H54 (cell line): Measurements from ENCODE around the gene SH3BP5.
A peak's percentile ranks its signal among the peaks of the same experiment; 100 is the strongest.

ENCODE experiments used
- DNase-seq: peaks from one replicate; pipeline ENCODE4 v3.0.0; 2011; ENCODE audit warnings: low spot score, mixed read lengths; ENCODE audit not compliant: insufficient read length
- FAIRE-seq: peaks from 3 replicates; lab custom pipeline; 2011; peaks lifted over from hg19 to GRCh38; lab: Jason Lieb, UNC
- POLR2A ChIP-seq: IDR thresholded peaks from 2 replicates; pipeline ENCODE4 v1.6.1; 2011; ENCODE audit warnings: low read depth, mild to moderate bottlenecking, low read length

SH3BP5 gene

GRCh38 chr3:15262021-15262420 lies 70.4 kb downstream of the SH3BP5 start:
- no peak for TF ChIP-seq POLR2A
- FAIRE-seq (no peak), DNase-seq (no peak)

DNA sequence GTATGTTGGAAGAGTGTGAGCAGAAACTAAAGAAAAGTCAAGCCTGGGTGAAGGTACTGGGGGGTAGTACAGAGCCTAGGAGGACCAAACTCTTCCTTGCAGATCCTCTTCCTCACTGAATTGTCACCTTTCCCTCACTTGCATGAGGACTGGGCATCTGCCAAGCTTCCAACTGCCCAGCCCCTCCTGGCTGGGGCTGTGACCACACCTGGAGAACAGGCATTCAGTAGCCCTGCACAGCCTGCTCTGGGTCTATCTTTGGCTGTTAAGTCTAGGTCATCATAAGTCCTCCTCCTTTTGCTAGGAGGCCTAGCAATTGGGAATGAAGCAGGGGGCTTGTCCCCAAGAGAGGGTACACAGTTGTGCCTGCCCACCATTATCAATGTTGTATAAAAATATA lies 71.1 kb downstream of the SH3BP5 start:
- no peak for TF ChIP-seq POLR2A
- no peak for DNase-seq
- no peak for FAIRE-seq

DNA sequence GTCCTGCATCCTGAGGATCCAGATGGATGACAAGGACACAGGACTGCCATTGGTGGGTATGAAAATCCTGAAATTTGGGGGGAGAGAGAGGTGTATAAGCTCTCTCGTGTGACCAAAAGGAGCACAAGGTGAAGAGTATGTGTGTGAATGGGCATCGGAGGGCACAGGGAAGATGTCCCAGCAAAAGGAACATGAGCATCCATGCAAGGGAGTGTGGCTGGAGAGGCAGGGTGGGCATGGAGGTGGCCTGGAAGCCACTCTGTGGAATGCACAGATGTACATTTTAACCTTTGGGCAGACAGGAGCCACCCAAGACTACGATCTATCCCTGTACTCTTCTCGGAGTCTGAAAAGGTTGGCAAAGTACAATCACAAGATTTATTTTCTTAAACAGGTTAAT lies 71.9 kb downstream of the SH3BP5 start:
- no peak for TF ChIP-seq POLR2A
- no peak for DNase-seq

DNA sequence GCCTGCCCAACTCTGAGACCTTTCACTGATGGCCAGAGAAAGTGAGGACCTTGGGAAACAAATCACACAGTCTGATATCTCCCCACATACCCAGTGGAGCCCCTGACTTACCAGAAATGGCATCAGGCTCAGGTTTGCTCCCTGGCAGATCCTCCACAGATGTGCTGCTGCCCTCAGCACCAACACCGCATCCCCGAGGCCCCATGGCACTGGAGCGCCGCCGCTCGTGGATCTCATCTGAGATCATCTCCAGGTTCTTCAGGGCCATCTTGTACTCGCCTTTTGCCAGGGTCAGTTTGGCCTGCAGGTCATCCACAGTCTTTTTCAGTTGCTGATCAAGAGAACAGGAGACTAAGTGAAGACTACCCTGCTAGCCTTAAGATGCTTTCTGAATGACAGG lies 73.7 kb downstream of the SH3BP5 start:
- no peak for FAIRE-seq
- DNase-seq = no peak
- no peak for TF ChIP-seq POLR2A

More for the DNA sequence above, 71.9 kb downstream of the SH3BP5 start:
- no peak for FAIRE-seq

- no peak for DNase-seq
- TF ChIP-seq POLR2A = no peak
- no peak for FAIRE-seq
Measured at GRCh38 chr3:15256861-15257341, 75.5 kb downstream of the SH3BP5 start.

DNA sequence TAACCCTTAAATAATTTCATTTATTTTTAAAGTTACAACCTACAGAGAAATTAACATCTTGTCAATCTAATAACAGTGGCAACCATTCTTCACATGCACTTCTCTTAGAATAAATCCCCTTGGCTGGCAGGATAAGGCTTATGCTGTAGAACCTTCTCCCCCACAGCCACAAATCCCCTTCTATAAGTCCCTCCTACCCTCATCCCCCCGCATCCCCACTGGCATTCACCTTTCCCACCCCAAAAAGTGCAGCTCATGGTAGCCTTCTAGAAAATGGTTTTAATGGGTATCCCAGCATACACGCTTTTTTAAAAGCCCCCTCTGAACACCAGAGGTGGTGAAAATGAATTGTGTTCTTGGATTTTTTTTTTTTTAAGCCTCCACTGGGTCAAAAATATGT lies 77.2 kb downstream of the SH3BP5 start:
- DNase-seq (no peak), FAIRE-seq (no peak)
- TF ChIP-seq POLR2A = no peak

DNA sequence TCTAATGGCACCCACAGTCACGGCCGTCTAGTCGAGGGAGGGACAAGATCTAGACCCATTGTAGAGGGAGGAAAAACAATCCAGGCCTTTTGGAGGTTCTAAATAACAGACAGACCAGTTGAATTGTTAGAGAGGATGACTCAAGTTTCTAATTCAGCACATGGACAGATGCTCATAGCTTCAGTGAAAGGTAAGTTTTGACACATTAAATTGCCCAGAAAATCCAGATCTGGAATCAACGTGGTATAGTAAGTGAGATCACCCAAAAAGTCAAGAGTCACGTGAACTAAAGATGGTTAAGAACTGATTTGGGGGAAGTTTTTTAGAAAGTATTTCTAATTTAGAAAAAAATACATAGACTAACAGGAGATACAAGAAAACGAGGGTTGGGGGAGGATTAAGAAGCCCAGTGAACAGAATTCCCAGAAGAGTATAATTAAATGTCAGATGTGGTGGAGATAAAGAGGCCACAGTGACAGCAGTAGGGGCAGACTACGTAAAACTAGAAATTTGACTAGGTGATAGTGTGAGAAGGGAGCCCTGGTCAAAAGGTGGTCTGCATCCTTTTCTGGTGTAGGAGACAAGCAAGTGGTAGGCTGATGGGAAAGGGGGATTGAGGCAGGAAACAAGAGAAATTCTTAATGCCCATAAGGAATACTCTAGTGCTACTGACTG lies 79.2 kb downstream of the SH3BP5 start:
- TF ChIP-seq POLR2A = no peak
- FAIRE-seq (no peak), DNase-seq (no peak)

GRCh38 chr3:15246186-15246585 lies 86.2 kb downstream of the SH3BP5 start:
- TF ChIP-seq POLR2A = no peak
- DNase-seq (no peak), FAIRE-seq (no peak)

DNA sequence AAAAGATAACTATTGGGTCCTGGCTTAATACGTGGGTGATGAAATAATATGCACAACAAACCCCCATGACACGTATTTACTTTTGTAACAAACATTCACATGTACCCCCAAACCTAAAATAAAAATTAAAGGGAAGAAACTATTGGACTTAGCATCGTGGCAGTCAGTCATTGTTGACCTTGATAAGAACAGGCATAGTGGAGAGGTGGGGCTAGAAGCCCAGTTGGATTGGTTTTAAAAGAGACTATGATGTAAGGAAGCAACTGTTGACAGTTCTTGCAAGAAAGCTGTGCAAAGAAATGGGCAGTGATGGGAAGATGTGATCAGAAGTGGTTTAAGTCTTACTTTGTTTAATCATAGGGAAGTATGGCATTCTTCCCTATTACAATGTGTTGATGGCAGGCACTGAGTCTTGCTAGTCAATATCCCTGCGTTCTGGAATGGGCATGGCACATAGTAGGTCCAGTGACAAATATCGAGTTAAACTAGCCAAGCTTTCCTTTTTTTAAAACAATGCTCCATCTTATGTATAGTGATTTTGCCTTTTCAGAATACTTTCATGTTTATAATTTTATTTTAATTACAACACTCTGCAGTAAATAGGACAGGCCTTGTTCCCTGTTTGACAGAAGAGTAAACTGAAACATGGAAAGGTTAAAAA lies 88.4 kb downstream of the SH3BP5 start:
- no peak for TF ChIP-seq POLR2A
- FAIRE-seq = no peak
- no peak for DNase-seq

DNA sequence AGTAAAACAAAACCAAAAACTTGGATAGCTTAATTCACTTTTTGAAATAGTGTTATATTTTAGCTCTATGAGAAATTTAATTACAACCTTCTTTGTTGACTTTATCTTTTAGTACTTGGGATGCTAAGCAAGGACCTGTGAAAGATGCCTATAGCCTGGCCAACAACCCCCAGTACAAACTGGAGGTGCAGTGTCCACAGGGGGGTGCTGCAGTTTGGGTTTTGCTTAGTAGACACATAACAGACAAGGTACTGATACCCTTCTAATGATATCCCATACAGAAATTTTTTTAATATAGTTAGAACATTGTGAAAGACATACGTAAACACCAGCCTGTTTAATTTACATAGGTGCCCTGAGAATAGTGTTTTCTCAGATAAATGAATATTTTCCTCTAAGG lies 91.0 kb downstream of the SH3BP5 start:
- no peak for FAIRE-seq
- peak; percentile 13 for DNase-seq
- no peak for TF ChIP-seq POLR2A

GRCh38 chr3:15229262-15229661 lies 103.1 kb downstream of the SH3BP5 start:
- no peak for DNase-seq
- FAIRE-seq = no peak
- TF ChIP-seq POLR2A = no peak

GRCh38 chr3:15228147-15228546 lies 104.2 kb downstream of the SH3BP5 start:
- no peak for DNase-seq
- FAIRE-seq = no peak
- no peak for TF ChIP-seq POLR2A

DNA sequence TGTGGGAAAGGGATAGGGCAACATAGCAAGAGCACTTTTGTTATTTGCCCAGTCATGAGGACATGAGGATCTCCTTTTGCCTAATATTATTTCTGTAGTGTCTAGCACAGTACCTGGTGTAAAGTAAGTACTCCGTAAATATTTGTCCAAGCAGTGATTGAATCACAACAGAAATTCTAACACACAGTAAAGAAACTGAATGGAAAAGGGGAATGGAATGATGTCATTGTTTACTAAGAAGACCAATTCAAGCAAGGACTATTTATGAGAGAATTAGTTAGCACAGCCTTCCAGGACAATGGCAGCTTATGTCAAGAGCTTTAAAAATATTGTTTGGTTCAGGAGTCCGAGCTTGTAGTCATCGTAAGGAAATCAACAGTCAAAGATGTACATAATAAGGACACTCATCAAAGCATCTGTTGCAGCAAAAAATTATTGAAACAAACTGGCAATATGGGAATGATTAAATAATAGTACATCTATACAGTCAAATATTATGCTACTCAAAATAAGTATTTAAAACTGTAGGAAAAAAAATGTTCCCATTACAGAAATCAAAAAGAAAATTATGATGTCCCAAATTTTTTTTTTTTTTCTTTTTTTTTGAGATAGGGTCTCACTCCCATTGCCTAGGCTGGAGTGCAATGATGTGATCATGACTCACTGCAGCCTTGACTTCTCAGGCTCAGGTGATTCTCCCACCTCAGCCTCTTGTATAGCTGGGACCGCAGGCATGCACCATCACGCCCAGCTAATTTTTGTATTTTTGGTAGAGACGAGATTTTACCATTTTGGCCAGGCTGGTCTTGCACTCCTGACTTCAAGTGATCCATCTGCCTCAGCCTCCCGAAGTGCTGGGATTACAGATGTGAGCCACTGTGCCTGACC lies 108.5 kb downstream of the SH3BP5 start:
- TF ChIP-seq POLR2A = no peak
- no peak for DNase-seq
- FAIRE-seq = peak; percentile 6
